ENCODE data around the gene TADA1.

DNA sequence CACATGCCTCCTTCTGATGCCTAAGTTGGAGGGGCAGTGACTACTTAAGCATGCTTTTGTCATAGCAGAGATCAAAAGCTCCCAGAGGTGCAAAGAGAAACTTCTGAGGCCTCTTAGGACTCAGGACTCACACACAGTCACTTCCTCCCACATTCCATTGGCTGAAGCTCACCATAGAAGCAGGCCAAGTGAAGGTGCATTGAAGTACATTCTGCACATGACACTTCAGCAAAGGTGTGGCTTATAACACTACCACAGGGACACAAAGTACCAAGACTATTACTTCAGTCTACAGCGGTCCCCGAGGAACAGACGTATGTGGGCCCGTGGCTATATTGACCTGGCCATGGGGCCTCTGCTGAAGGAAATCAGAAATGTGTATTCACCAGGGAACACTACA is 39.3 kb downstream of the TADA1 start:
- TF ChIP-seq, protein P1, sequence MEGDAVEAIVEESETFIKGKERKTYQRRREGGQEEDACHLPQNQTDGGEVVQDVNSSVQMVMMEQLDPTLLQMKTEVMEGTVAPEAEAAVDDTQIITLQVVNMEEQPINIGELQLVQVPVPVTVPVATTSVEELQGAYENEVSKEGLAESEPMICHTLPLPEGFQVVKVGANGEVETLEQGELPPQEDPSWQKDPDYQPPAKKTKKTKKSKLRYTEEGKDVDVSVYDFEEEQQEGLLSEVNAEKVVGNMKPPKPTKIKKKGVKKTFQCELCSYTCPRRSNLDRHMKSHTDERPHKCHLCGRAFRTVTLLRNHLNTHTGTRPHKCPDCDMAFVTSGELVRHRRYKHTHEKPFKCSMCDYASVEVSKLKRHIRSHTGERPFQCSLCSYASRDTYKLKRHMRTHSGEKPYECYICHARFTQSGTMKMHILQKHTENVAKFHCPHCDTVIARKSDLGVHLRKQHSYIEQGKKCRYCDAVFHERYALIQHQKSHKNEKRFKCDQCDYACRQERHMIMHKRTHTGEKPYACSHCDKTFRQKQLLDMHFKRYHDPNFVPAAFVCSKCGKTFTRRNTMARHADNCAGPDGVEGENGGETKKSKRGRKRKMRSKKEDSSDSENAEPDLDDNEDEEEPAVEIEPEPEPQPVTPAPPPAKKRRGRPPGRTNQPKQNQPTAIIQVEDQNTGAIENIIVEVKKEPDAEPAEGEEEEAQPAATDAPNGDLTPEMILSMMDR (IDR thresholded peaks at IDR 0.05; ENCODE audit: insufficient read depth, low read length), result no peak
- TF ChIP-seq POLR2AphosphoS5 (IDR thresholded peaks at IDR 0.05; ENCODE audit: low read depth), result no peak

All from HL-60 (cell line).